GM21786 (cell line): Measurements from ENCODE around the gene C19orf67.

Experiments used
- ATAC-seq: cut with Tn5 transposase; IDR thresholded peaks from one replicate; pipeline ENCODE4 v1.9.1; 2021; ENCODE audit not compliant: unreplicated experiment

Gene C19orf67

GRCh38 chr19:14085309-14085995 lies at the start of gene C19orf67:
Gene C19orf67 (minus strand): TSS chr19:14085783. CDS start chr19:14085627, 156 bp downstream.
- no peak for ATAC-seq

GRCh38 chr19:14135355-14135754 lies 49.8 kb upstream of the C19orf67 start:
- no peak for ATAC-seq

- no peak for ATAC-seq
Observed at GRCh38 chr19:14127929-14128509, 42.4 kb upstream of the C19orf67 start.

- ATAC-seq, result no peak
Observed at GRCh38 chr19:14127176-14127575, 41.6 kb upstream of the C19orf67 start.

- ATAC-seq, result no peak
Observed at GRCh38 chr19:14122924-14123323, 37.3 kb upstream of the C19orf67 start.

- ATAC-seq, result no peak
Observed at GRCh38 chr19:14120497-14120780, 34.9 kb upstream of the C19orf67 start.

GRCh38 chr19:14119644-14120496 lies 34.3 kb upstream of the C19orf67 start:
- ATAC-seq, result no peak

GRCh38 chr19:14119146-14119545 lies 33.6 kb upstream of the C19orf67 start:
- no peak for ATAC-seq

GRCh38 chr19:14118165-14119051 lies 32.8 kb upstream of the C19orf67 start:
- peak; percentile 36 for ATAC-seq

- peak; percentile 89 for ATAC-seq
Observed at GRCh38 chr19:14117668-14118164, 32.1 kb upstream of the C19orf67 start, which contains the start of gene PRKACA. Gene PRKACA (minus strand): TSS chr19:14117762. CDS start chr19:14117547, 215 bp downstream.

GRCh38 chr19:14116918-14117578 lies 31.5 kb upstream of the C19orf67 start:
- peak; percentile 8 for ATAC-seq

GRCh38 chr19:14116525-14116917 lies 30.9 kb upstream of the C19orf67 start:
- ATAC-seq, result no peak

GRCh38 chr19:14115756-14116155 lies 30.2 kb upstream of the C19orf67 start:
- no peak for ATAC-seq

GRCh38 chr19:14114854-14115253 lies 29.3 kb upstream of the C19orf67 start:
- ATAC-seq, result no peak

GRCh38 chr19:14114439-14114838 lies 28.9 kb upstream of the C19orf67 start:
- ATAC-seq, result no peak

GRCh38 chr19:14113762-14114414 lies 28.3 kb upstream of the C19orf67 start:
- no peak for ATAC-seq

- no peak for ATAC-seq
Observed at GRCh38 chr19:14112809-14113385, 27.3 kb upstream of the C19orf67 start.

- ATAC-seq, result no peak
Observed at GRCh38 chr19:14112051-14112808, 26.6 kb upstream of the C19orf67 start.

GRCh38 chr19:14111486-14111885 lies 25.9 kb upstream of the C19orf67 start:
- no peak for ATAC-seq
